ENCODE results near the gene FGD1. TPM values are rescaled to one million over a fixed set of nuclear protein-coding genes. Genes with fewer than 3 reads are reported as not detected.

FGD1 gene
- total and polyA plus RNA-seq, 10 donors = 0.73 to 5.4 (median 3.4) TPM

DNA sequence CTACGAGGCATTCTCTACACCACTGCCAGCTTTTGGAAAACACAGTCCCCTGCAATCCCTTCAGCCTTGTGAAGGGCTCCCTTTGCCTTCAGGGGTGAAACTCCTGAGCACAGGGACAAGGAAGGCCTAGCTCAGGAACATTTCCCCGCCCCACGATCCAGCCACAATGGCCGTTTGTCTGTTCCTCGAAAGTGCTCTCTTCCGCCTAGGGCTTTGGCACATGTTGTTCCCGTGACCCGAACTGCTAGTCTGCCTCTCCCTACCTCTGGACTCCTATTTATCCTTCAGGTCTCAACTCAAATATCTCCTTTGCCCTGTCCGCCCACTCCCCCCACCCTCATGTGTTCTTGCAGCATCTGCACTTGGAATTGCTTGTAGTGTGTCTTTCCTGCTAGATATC is 12.1 kb downstream of the FGD1 start:
- no peaks in the 10 kb centered on the region for H3K27me3 ChIP-seq (replicated peaks in 1 of 7)
- no peaks in the 10 kb centered on the region for H3K9me3 ChIP-seq
- TF ChIP-seq, protein P1, sequence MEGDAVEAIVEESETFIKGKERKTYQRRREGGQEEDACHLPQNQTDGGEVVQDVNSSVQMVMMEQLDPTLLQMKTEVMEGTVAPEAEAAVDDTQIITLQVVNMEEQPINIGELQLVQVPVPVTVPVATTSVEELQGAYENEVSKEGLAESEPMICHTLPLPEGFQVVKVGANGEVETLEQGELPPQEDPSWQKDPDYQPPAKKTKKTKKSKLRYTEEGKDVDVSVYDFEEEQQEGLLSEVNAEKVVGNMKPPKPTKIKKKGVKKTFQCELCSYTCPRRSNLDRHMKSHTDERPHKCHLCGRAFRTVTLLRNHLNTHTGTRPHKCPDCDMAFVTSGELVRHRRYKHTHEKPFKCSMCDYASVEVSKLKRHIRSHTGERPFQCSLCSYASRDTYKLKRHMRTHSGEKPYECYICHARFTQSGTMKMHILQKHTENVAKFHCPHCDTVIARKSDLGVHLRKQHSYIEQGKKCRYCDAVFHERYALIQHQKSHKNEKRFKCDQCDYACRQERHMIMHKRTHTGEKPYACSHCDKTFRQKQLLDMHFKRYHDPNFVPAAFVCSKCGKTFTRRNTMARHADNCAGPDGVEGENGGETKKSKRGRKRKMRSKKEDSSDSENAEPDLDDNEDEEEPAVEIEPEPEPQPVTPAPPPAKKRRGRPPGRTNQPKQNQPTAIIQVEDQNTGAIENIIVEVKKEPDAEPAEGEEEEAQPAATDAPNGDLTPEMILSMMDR (IDR thresholded peaks at IDR 0.05 in 8 of 11, conservative IDR thresholded peaks at IDR 0.05 in 3 of 11) = no peak
- TF ChIP-seq POLR2A (IDR thresholded peaks at IDR 0.05) = no peak
- TF ChIP-seq POLR2AphosphoS5 (IDR thresholded peaks at IDR 0.05) = no peak
- no peaks in the 10 kb centered on the region for H3K36me3 ChIP-seq
- peak overlapping the region in 4 of 8 donors; percentile 54 to 72 (median 66) for H3K27ac ChIP-seq
- H3K4me3 ChIP-seq = no peak overlapping the region
- intact Hi-C loops (cut with DNase I; ENCODE audit: low total_unique reads) = no loop called here
- 72 to 81% (median 74%) methylated on average over 9 of the region's 9 CpGs for WGBS, 5 donors
- no peak for DNase-seq
- peaks cover 0 to 8% (median 0%) of the 10 kb centered on the region in 6 donors for H3K4me1 ChIP-seq

DNA sequence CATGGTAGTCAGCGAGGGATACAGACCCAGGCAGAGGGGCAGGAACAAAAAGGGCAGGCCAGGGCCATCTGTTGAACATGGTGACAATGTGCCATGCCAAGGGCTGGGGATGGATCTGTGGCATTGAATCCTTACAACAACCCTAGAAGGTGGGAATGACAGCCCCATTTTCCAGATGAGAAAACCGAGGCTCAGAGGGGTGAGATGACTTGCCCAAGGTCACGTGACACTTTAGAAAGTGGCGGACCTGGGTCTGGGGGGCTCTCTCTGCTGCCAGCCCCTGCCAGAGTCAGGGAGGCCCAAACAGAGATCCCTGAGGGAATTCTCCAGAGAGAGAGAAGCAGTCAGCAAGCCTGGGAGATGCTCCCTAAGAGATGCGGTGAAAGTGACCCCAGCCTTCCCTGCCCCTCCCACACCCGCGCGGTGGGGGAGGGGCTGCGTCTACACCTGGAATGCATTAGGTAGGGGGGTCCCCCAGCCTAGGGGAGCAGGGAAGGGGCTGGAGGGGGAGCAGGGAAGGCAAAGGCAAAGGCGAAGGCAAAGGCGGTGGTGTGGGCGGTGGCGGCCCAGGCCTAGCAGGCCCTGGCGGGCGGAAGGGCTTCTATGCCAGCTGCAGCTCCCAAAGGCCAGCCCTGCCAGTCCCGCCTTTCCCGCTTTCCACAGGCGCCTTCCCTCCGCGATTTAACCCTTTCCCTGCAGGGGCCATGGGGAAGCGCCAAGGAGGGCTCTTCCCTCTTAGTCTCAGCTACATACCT is 13.0 kb downstream of the FGD1 start:
- no peak for DNase-seq
- Histone ChIP-seq H3K27me3 (replicated peaks in 1 of 7) (no peaks in the 10 kb centered on the region), H3K4me3 (peak overlapping the region in 1 of 8 donors; percentile 9), H3K36me3 (no peaks in the 10 kb centered on the region), H3K27ac (peak overlapping the region in 6 of 8 donors; percentile 54 to 72 (median 66)), H3K4me1 (peaks cover 0 to 8% (median 0%) of the 10 kb centered on the region in 6 donors), H3K9me3 (no peaks in the 10 kb centered on the region)
- 30 to 71% (median 62%) methylated on average over 8 to 21 of the region's 21 CpGs for WGBS, 5 donors
- intact Hi-C loops (cut with DNase I; ENCODE audit: low total_unique reads) = no loop called here
- TF ChIP-seq, protein P1 (IDR thresholded peaks at IDR 0.05 in 8 of 11, conservative IDR thresholded peaks at IDR 0.05 in 3 of 11) = no peak
- peak in 2 of 3 donors; percentile 40 to 46 for TF ChIP-seq POLR2AphosphoS5 (IDR thresholded peaks at IDR 0.05)
- no peak for TF ChIP-seq POLR2A (IDR thresholded peaks at IDR 0.05)

- H3K4me3 ChIP-seq = no peak overlapping the region
- H3K36me3 ChIP-seq = no peaks in the 10 kb centered on the region
- H3K4me1 ChIP-seq = peaks cover 0 to 8% (median 0%) of the 10 kb centered on the region in 6 donors
- no peaks in the 10 kb centered on the region for H3K9me3 ChIP-seq
- WGBS, 5 donors = 43 to 68% (median 53%) methylated on average over 8 to 9 of the region's 9 CpGs
- TF ChIP-seq POLR2A (IDR thresholded peaks at IDR 0.05) (no peak), POLR2AphosphoS5 (IDR thresholded peaks at IDR 0.05) (no peak)
- TF ChIP-seq, protein P1 (IDR thresholded peaks at IDR 0.05 in 8 of 11, conservative IDR thresholded peaks at IDR 0.05 in 3 of 11) = no peak
- no peak overlapping the region for H3K27ac ChIP-seq
- no peaks in the 10 kb centered on the region for H3K27me3 ChIP-seq (replicated peaks in 1 of 7)
- DNase-seq = peak; percentile 35
- intact Hi-C loops (cut with DNase I; ENCODE audit: low total_unique reads) = no loop called here
Observed at GRCh38 chrX:54479136-54480111, 16.6 kb downstream of the FGD1 start.

All from spleen (tissue), 11 donors.